Astrocyte (in vitro differentiated cells and primary cell): ENCODE results near the gene PPFIA1.

Experiments
- CTCF ChIP-seq: IDR thresholded peaks from 2 replicates; pipeline ENCODE4 v1.5.1; 2011; ENCODE audit warnings: low read depth, mild to moderate bottlenecking, inconsistent platforms, low read length, moderate library complexity; ENCODE audit not compliant: insufficient read depth
- EZH2 ChIP-seq: IDR thresholded peaks from 2 replicates; pipeline ENCODE4 v1.6.1; 2012; ENCODE audit warnings: mild to moderate bottlenecking, low read length, inconsistent platforms; ENCODE audit not compliant: insufficient read depth

DNA sequence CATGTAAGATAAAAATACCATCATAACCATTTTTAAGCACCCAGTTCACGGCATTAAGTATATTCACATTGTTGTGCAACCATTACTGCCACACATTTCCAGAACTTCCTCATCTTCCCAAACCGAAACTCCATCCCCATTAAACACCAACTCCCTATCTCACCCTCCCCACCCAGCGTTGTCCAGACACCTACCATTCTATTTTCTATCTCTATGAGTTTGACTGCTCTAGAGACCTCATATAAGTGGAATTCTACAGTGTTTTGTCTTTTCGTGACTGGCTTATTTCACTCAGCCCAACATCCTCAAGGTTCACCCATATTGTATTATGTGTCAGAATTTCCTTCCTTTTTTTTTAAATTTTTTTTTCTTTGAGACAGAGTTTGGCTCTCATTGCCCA is 45.2 kb downstream of the PPFIA1 start:
- no peak for TF ChIP-seq CTCF
- TF ChIP-seq EZH2: no peak
